LNCaP clone FGC (cell line): ENCODE data around the gene ZSCAN31.

Experiments used
- DNase-seq: peaks from one replicate; pipeline ENCODE4 v3.0.0-alpha.2; 2011; ENCODE audit warnings: low read depth
- H3K4me3 ChIP-seq: 2 replicates; pipeline ENCODE4 v1.5.1; 2011; ENCODE audit warnings: mild to moderate bottlenecking, low read depth, low read length, control low read depth
- CTCF ChIP-seq: IDR thresholded peaks from 2 replicates; pipeline ENCODE4 v1.5.1; 2012; ENCODE audit warnings: mild to moderate bottlenecking; ENCODE audit not compliant: control insufficient read depth, insufficient read depth; ENCODE audit errors: extremely low read depth

Gene ZSCAN31

GRCh38 chr6:28357036-28357435 is 21.1 kb upstream of the ZSCAN31 start:
- TF ChIP-seq CTCF: no peak
- no peak for DNase-seq
- H3K4me3 ChIP-seq: no peak overlapping the region

- H3K4me3 ChIP-seq: peak overlapping the region; percentile 62; the same call in 1 of the 2 replicates
- DNase-seq: no peak
- TF ChIP-seq CTCF: no peak
Measured at GRCh38 chr6:28356666-28357020, 20.7 kb upstream of the ZSCAN31 start.

- H3K4me3 ChIP-seq: peak overlapping the region; percentile 62
- TF ChIP-seq CTCF: peak; percentile 76
- DNase-seq: peak; percentile 77
Measured at GRCh38 chr6:28355743-28356665, 20.1 kb upstream of the ZSCAN31 start.

- TF ChIP-seq CTCF: no peak
- no peak for DNase-seq
- H3K4me3 ChIP-seq: peak overlapping the region; percentile 62
Measured at GRCh38 chr6:28354688-28355554, 19.0 kb upstream of the ZSCAN31 start.

GRCh38 chr6:28353981-28354676 is 18.2 kb upstream of the ZSCAN31 start:
- no peak overlapping the region for H3K4me3 ChIP-seq
- TF ChIP-seq CTCF: no peak
- DNase-seq: no peak

- no peak for TF ChIP-seq CTCF
- no peak overlapping the region for H3K4me3 ChIP-seq
- DNase-seq: no peak
Measured at GRCh38 chr6:28353356-28353755, 17.4 kb upstream of the ZSCAN31 start.
